Panc1 (cell line): ENCODE results near the gene LNPK.

Experiments used
- TF ChIP-seq, protein P1 (sequence below): fragments of 450-650 bp; IDR thresholded peaks from 2 replicates; pipeline ENCODE4 v1.5.1; 2017; ENCODE audit warnings: mild to moderate bottlenecking
- TF ChIP-seq, protein P2 (sequence below), 2 experiments: IDR thresholded peaks; 2 replicates each; pipeline ENCODE4 v1.6.1; 2011 to 2012; ENCODE audit warnings: low read depth in 2 of 2, control low read depth in 1 of 2, low read length in 1 of 2, mild to moderate bottlenecking in 1 of 2, moderate library complexity in 1 of 2; ENCODE audit not compliant: insufficient read depth in 1 of 2

DNA sequence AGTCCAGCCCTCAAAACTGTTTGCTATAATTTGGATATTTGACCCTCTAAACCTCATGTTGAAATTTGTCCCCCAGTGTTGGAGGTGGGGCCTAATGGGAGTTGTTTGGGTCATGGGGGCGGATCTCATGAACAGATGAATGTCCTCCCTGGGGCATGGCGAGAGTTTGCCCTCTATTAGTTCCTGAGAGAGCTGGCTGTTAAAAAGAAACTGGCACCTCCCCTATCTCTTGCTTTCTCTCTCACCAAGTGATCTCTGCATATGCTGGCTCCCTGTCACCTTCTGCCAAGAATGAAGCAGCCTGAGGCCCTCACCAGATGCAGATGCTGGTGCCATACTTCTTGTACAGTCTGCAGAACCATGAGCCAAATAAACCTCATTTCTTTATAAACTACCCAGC lies 12.0 kb downstream of the LNPK start:
- TF ChIP-seq, protein P1, sequence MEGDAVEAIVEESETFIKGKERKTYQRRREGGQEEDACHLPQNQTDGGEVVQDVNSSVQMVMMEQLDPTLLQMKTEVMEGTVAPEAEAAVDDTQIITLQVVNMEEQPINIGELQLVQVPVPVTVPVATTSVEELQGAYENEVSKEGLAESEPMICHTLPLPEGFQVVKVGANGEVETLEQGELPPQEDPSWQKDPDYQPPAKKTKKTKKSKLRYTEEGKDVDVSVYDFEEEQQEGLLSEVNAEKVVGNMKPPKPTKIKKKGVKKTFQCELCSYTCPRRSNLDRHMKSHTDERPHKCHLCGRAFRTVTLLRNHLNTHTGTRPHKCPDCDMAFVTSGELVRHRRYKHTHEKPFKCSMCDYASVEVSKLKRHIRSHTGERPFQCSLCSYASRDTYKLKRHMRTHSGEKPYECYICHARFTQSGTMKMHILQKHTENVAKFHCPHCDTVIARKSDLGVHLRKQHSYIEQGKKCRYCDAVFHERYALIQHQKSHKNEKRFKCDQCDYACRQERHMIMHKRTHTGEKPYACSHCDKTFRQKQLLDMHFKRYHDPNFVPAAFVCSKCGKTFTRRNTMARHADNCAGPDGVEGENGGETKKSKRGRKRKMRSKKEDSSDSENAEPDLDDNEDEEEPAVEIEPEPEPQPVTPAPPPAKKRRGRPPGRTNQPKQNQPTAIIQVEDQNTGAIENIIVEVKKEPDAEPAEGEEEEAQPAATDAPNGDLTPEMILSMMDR: no peak
- TF ChIP-seq, protein P2, sequence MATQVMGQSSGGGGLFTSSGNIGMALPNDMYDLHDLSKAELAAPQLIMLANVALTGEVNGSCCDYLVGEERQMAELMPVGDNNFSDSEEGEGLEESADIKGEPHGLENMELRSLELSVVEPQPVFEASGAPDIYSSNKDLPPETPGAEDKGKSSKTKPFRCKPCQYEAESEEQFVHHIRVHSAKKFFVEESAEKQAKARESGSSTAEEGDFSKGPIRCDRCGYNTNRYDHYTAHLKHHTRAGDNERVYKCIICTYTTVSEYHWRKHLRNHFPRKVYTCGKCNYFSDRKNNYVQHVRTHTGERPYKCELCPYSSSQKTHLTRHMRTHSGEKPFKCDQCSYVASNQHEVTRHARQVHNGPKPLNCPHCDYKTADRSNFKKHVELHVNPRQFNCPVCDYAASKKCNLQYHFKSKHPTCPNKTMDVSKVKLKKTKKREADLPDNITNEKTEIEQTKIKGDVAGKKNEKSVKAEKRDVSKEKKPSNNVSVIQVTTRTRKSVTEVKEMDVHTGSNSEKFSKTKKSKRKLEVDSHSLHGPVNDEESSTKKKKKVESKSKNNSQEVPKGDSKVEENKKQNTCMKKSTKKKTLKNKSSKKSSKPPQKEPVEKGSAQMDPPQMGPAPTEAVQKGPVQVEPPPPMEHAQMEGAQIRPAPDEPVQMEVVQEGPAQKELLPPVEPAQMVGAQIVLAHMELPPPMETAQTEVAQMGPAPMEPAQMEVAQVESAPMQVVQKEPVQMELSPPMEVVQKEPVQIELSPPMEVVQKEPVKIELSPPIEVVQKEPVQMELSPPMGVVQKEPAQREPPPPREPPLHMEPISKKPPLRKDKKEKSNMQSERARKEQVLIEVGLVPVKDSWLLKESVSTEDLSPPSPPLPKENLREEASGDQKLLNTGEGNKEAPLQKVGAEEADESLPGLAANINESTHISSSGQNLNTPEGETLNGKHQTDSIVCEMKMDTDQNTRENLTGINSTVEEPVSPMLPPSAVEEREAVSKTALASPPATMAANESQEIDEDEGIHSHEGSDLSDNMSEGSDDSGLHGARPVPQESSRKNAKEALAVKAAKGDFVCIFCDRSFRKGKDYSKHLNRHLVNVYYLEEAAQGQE (IDR thresholded peaks at IDR 0.05; ENCODE audit: insufficient read depth in 1 of 2, low read depth in 2 of 2, low read length in 1 of 2): no peak
